Nephron (organoid): ENCODE results near the gene MUC13.

ENCODE experiments used
- H3K27ac Mint-ChIP-seq, 3 experiments: 2 replicates each; pipeline ENCODE4 v1.8.0; 2020; ENCODE audit warnings: mixed read lengths in 3 of 3, mild to moderate bottlenecking in 2 of 3, moderate library complexity in 1 of 3
- H3K27me3 Mint-ChIP-seq: 2 replicates; pipeline ENCODE4 v1.8.0; 2021; ENCODE audit warnings: low read depth, mild to moderate bottlenecking, moderate library complexity, mixed read lengths
- H3K36me3 Mint-ChIP-seq: 2 replicates; pipeline ENCODE4 v1.8.0; 2020; ENCODE audit warnings: low read depth, mixed read lengths
- H3K4me1 Mint-ChIP-seq: 2 replicates; pipeline ENCODE4 v1.8.0; 2020; ENCODE audit warnings: mixed read lengths
- H3K4me3 Mint-ChIP-seq, 3 experiments: 2 replicates each; pipeline ENCODE4 v1.8.0; 2020; ENCODE audit warnings: mild to moderate bottlenecking in 3 of 3, mixed read lengths in 3 of 3, moderate library complexity in 2 of 3
- H3K9me3 Mint-ChIP-seq: 2 replicates; pipeline ENCODE4 v1.8.0; 2020; ENCODE audit warnings: mixed read lengths
- TF ChIP-seq, protein P1 (sequence below), 3 experiments: fragments of 200-600 bp; sonication (generic); IDR thresholded peaks; one replicate each; pipeline ENCODE4 v1.5.0; 2021; ENCODE audit warnings: antibody characterized with exemption in 3 of 3; ENCODE audit not compliant: unreplicated experiment in 3 of 3

Gene MUC13, protein sequence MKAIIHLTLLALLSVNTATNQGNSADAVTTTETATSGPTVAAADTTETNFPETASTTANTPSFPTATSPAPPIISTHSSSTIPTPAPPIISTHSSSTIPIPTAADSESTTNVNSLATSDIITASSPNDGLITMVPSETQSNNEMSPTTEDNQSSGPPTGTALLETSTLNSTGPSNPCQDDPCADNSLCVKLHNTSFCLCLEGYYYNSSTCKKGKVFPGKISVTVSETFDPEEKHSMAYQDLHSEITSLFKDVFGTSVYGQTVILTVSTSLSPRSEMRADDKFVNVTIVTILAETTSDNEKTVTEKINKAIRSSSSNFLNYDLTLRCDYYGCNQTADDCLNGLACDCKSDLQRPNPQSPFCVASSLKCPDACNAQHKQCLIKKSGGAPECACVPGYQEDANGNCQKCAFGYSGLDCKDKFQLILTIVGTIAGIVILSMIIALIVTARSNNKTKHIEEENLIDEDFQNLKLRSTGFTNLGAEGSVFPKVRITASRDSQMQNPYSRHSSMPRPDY

DNA sequence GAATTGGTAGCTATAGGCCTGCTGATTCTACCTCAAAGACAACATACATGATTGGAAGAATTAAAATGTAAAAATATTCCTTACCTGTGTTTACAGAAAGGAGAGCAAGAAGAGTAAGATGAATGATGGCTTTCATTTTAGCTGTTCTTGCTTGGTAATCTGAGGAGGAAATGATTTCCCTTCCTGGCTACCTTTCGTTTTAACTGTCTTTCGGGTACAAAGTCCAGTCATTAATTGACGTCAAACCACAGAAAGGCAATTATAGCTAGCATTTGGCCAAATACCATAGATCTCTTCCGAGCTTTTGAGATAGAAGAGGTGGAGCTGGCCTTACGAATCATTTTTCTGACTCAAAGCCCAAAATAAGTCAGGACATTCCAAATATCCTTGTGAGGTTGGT, at the start of gene MUC13:
TSS of gene MUC13 (minus strand) at position 175 of the 400 bp plus-strand sequence. CDS start at position 136, 39 bp downstream.
- H3K4me3 Mint-ChIP-seq: no peak within 1 kb of the TSS
- TF ChIP-seq, protein P1, sequence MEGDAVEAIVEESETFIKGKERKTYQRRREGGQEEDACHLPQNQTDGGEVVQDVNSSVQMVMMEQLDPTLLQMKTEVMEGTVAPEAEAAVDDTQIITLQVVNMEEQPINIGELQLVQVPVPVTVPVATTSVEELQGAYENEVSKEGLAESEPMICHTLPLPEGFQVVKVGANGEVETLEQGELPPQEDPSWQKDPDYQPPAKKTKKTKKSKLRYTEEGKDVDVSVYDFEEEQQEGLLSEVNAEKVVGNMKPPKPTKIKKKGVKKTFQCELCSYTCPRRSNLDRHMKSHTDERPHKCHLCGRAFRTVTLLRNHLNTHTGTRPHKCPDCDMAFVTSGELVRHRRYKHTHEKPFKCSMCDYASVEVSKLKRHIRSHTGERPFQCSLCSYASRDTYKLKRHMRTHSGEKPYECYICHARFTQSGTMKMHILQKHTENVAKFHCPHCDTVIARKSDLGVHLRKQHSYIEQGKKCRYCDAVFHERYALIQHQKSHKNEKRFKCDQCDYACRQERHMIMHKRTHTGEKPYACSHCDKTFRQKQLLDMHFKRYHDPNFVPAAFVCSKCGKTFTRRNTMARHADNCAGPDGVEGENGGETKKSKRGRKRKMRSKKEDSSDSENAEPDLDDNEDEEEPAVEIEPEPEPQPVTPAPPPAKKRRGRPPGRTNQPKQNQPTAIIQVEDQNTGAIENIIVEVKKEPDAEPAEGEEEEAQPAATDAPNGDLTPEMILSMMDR (IDR thresholded peaks at IDR 0.05; ENCODE audit: unreplicated experiment in 3 of 3): no peak
- no peak within 1 kb of the TSS for H3K27ac Mint-ChIP-seq
- peaks cover 16% of the 10 kb centered on the region for H3K27me3 Mint-ChIP-seq
- H3K9me3 Mint-ChIP-seq: peaks cover 3% of the 10 kb centered on the region
- no peaks in the 10 kb centered on the region for H3K36me3 Mint-ChIP-seq
- no peaks in the 10 kb centered on the region for H3K4me1 Mint-ChIP-seq

DNA sequence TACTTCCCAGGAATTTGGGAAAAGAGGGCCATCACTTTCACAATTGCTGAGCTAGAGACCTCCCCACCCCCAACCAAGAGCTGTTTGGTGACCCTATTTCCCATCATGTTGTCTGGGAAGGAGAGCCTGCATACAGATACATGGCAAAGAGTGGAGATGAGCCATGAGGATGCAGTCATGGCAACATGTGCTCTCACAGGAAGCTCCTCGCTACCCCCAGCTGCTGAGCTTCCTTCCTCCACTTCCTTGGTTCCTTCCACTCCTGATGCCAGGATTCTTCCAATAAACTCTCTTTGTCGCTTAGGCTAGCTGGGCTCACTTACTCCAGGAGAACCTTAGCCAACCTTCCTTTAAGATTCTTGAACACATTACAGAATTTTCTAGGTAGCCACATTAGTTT, 48.3 kb upstream of the MUC13 start:
- Mint-ChIP-seq H3K36me3 (peaks cover under 1% of the 10 kb centered on the region), H3K4me1 (no peaks in the 10 kb centered on the region), H3K9me3 (no peaks in the 10 kb centered on the region), H3K27me3 (no peaks in the 10 kb centered on the region), H3K27ac (no peak overlapping the region), H3K4me3 (no peak overlapping the region)
- TF ChIP-seq, protein P1 (IDR thresholded peaks at IDR 0.05; ENCODE audit: unreplicated experiment in 3 of 3): no peak

DNA sequence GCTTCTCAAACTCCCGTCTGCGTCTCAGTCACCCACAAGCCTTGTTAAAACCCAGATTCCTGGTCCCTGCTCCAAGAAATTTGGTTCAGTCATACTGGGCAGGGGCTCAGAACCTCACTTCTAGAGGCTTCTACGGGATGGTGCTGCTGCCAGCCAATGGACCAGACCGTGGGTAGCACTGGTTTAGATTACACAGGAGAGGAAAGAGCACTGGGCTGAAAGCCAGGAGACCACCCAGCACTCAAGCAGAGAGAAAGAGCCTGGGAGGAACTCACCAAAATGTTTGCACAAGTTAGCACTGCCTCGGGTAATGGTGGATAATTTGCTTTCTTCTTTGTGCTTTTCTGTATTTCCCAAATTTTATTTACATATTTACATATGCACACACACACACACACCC, 46.9 kb upstream of the MUC13 start:
- H3K27ac Mint-ChIP-seq: no peak overlapping the region
- peaks cover 14% of the 10 kb centered on the region for H3K36me3 Mint-ChIP-seq
- no peaks in the 10 kb centered on the region for H3K27me3 Mint-ChIP-seq
- TF ChIP-seq, protein P1 (IDR thresholded peaks at IDR 0.05; ENCODE audit: unreplicated experiment in 3 of 3): no peak
- H3K4me3 Mint-ChIP-seq: no peak overlapping the region
- no peaks in the 10 kb centered on the region for H3K4me1 Mint-ChIP-seq
- H3K9me3 Mint-ChIP-seq: no peaks in the 10 kb centered on the region

DNA sequence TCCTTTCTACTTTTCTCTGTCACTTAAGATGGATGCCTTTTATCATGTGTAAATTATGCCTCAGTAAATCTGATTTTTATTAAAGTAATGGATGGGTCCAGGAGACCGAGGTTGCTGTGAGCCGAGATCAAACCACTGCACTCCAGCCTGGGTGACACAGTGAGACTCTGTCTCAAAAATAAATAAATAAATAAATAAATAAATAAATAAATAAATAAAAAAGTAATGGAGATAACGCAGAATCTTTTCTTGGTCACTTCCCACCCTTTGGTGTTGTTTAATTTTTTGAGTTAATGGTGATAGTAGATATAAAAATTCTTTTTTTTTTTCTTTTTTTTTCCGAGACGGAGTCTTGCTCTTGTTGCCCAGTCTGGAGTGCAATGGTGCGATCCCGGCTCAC, 44.1 kb upstream of the MUC13 start:
- peaks cover 16% of the 10 kb centered on the region for H3K36me3 Mint-ChIP-seq
- no peaks in the 10 kb centered on the region for H3K27me3 Mint-ChIP-seq
- no peak overlapping the region for H3K4me3 Mint-ChIP-seq
- TF ChIP-seq, protein P1 (IDR thresholded peaks at IDR 0.05; ENCODE audit: unreplicated experiment in 3 of 3): no peak
- H3K9me3 Mint-ChIP-seq: no peaks in the 10 kb centered on the region
- no peak overlapping the region for H3K27ac Mint-ChIP-seq
- no peaks in the 10 kb centered on the region for H3K4me1 Mint-ChIP-seq

DNA sequence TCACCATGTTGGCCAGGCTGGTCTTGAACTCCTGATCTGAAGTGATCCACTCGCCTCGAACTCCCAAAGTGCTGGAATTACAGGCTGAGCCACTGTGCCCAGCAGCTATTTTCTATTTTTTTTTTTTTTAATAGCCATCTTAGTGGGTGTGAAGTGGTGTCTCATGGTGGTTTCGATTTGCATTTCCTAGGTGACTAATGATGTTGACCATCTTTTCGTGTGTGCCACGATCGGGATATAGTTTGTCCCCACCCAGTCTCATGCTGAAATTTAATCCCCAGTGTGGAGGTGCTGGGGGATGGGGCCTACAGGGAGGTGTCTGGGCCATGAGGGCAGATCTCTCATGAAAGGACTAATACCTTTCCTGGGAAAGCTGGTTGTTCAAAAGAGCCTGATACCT, 41.8 kb upstream of the MUC13 start:
- Mint-ChIP-seq H3K27ac (no peak overlapping the region), H3K4me1 (no peaks in the 10 kb centered on the region), H3K9me3 (no peaks in the 10 kb centered on the region), H3K27me3 (no peaks in the 10 kb centered on the region), H3K36me3 (peaks cover 16% of the 10 kb centered on the region), H3K4me3 (no peak overlapping the region)
- TF ChIP-seq, protein P1 (IDR thresholded peaks at IDR 0.05; ENCODE audit: unreplicated experiment in 3 of 3): no peak

DNA sequence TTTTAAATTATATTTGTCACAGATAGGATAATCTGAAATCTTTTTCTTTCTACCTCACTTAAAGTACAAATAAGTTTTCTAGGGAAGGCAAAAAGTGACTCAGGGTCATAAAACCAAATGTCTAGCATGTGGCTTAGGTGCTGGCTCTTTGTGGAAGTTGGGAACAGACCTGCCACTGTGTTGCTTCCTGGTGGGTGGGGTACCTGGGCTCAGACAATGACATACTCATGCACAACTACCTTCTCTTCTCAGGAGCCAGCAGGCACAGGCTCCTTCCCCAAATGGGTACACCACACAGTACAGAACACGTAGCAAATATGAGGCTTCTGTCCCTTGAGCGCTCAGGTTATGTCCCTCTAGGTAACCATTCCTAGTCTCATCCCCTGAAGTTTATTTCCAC, 40.1 kb upstream of the MUC13 start:
- peaks cover 25% of the 10 kb centered on the region for H3K36me3 Mint-ChIP-seq
- H3K27me3 Mint-ChIP-seq: no peaks in the 10 kb centered on the region
- H3K4me1 Mint-ChIP-seq: no peaks in the 10 kb centered on the region

More for the DNA sequence above, 40.1 kb upstream of the MUC13 start:
- H3K9me3 Mint-ChIP-seq: no peaks in the 10 kb centered on the region
- no peak overlapping the region for H3K27ac Mint-ChIP-seq
- TF ChIP-seq, protein P1 (IDR thresholded peaks at IDR 0.05; ENCODE audit: unreplicated experiment in 3 of 3): no peak
- H3K4me3 Mint-ChIP-seq: no peak overlapping the region
